HG02973 (cell line): ENCODE measurements around the gene ACTA2.

ENCODE experiments used
- ATAC-seq: cut with Tn5 transposase; IDR thresholded peaks from one replicate; pipeline ENCODE4 v1.9.1; 2021; ENCODE audit warnings: moderate library complexity; ENCODE audit not compliant: unreplicated experiment

The ACTA2 gene

GRCh38 chr10:88895250-88895649 lies 57.3 kb downstream of the ACTA2 start:
- ATAC-seq, result no peak

- ATAC-seq, result no peak
Measured at GRCh38 chr10:88893611-88894010, 59.0 kb downstream of the ACTA2 start.

- ATAC-seq, result no peak
Measured at GRCh38 chr10:88892222-88892967, 60.2 kb downstream of the ACTA2 start.

GRCh38 chr10:88890681-88891381 lies 61.7 kb downstream of the ACTA2 start:
- ATAC-seq, result no peak

GRCh38 chr10:88889559-88890337 lies 62.8 kb downstream of the ACTA2 start:
- ATAC-seq, result peak; percentile 54

- ATAC-seq, result no peak
Measured at GRCh38 chr10:88888810-88889445, 63.6 kb downstream of the ACTA2 start.

- ATAC-seq, result peak; percentile 49
Measured at GRCh38 chr10:88886557-88886956, 66.0 kb downstream of the ACTA2 start.
